Endometrium (tissue), 2 donors: ENCODE data around the gene SUSD5.
"Not testable (repeated sequence)": the region's sequence is repeated elsewhere in the genome, so short reads cannot be mapped to it uniquely, and the experiment has no call there.

Experiments
- FAIRE-seq: peaks from 2 replicates; lab custom pipeline; 2012; peaks lifted over from hg19 to GRCh38; lab: Jason Lieb, UNC
- donor health status: control.
- donor health status: control.

Gene SUSD5

GRCh38 chr3:33115024-33115768 is 103.4 kb downstream of the SUSD5 start:
- no peak for FAIRE-seq

DNA sequence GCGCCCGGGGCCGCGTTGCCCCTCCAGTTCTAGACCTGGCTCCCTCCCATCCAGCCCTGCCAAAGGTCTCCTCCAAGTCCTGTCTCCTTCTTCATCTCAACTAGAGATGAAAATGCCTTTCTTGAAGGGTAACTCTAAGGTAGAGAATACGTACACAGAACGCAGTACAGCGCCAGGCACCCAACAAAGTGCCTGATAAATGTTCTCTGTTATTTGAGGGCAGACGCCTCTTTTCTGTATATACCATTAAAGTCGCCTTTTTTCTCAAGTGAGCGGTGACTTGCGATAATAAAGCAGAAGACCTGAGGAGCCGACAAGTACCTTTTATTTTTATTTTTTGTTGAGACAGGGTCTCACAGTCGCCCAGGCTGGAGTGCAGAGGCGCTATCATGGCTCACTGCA is 104.0 kb downstream of the SUSD5 start:
- FAIRE-seq: no peak

DNA sequence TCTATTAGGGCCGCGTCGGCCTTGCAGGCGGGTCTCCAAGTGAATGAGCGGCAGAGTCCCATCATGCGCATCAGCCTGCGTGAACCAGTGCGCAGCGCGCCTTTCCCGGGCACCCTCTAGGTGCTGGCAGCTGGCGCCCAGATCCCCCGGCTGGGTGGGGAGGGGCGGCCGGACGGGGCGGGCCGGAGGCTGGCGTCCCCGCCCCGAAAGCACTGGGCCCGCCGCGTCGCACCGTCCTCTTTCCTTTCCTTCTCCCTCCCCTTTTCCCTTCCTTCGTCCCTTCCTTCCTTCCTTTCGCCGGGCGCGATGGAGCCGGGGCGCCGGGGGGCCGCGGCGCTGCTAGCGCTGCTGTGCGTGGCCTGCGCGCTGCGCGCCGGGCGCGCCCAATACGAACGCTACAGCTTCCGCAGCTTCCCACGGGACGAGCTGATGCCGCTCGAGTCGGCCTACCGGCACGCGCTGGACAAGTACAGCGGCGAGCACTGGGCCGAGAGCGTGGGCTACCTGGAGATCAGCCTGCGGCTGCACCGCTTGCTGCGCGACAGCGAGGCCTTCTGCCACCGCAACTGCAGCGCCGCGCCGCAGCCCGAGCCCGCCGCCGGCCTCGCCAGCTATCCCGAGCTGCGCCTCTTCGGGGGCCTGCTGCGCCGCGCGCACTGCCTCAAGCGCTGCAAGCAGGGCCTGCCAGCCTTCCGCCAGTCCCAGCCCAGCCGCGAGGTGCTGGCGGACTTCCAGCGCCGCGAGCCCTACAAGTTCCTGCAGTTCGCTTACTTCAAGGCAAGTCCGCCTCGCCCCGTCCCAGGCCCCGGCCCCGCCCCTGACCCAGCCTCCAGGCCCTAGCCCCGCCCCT is 104.6 kb downstream of the SUSD5 start, which contains the start of gene CRTAP:
TSS of gene CRTAP (plus strand) at position 243 of the 850 bp plus-strand sequence. CDS start at position 307, 64 bp downstream.
- FAIRE-seq: no peak

DNA sequence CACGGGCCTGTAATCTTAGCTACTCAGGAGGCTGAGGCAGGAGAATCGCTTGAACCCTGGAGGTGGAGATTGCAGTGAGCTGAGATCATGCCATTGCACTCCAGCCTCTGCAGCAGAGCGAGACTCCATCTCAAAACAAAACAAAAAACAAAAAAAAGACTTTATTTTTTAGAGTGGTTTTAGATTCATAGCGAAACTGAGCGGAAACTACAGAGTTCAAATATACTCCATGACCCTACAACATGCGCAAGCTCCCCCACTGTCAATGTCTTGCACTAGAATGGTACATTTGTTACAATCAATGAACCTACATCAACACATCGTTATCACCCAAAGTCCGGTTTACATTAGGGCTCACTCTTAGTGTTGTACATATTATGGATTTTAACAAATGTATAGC is 107.0 kb downstream of the SUSD5 start:
- FAIRE-seq: no peak

- not testable (repeated sequence) for FAIRE-seq
Measured at GRCh38 chr3:33106854-33107253, 111.8 kb downstream of the SUSD5 start.

DNA sequence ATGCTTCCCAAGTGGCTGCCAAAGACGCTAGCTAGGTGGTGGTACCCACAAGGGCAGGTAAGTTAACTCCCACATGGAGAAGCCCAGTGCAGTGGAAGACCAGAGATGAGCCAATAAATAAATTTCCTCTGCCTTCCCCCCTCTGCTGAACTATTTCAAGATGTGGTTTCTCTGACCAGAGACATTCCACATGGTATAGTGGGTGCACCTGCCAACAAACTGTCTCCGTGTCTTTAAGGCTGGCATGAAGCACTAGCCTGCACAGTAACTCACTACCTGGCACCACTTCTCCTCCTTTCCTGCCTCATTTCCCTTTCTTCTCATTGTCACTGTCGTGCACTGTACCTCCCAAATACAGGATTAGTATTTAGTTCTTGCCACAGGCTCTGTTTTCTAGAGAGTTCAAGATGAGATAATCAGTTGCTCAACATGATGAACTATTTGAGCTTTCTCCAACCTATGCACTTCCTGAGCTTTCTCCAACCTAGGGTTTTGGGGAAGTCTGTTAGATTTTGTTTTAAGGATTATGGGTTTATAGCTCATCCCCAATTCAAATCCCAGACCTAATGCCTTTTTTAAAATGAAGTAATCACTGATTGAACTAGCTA is 113.2 kb downstream of the SUSD5 start:
- FAIRE-seq: no peak

DNA sequence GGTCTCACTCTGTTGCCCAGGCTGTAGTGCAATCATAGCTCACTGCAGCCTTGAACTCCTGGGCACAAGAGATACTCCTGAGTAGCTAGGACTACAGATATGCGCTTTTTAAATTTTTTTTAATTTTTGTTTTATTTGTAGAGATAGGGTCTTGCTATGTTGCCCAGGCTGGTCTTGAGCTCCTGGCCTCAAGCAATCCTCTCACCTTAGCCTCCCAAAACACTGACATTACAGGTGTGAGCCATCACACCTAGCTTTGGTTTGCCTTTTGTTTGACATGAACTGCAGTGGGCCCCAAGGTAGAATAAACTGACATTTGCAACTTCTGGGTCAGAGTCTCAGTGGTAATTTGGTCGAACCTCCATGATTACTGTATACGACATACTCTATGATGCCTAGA is 113.8 kb downstream of the SUSD5 start:
- FAIRE-seq: no peak

GRCh38 chr3:33103480-33103879 is 115.1 kb downstream of the SUSD5 start:
- FAIRE-seq: no peak

DNA sequence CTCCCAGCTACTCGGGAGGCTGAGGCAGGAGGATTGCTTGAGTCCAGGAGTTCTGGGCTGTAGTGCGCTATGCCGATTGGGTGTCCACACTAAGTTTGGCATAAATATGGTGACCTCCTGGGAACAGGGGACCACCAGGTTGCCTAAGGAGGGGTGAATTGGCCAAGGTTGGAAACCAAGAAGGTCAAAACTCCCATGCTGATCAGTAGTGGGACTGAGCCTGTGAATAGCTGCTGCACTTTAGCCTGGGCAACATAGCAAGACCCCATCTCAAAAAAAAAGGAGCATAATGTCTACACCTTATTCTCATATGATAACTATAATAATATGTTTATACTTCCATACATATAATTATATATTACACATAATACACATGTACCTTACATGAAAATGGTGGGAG is 115.6 kb downstream of the SUSD5 start:
- no peak for FAIRE-seq

GRCh38 chr3:33100229-33100628 is 118.4 kb downstream of the SUSD5 start:
- no peak for FAIRE-seq
